22Rv1 (cell line): ENCODE results near the gene AREL1.

Experiments
- H3K27ac ChIP-seq: fragments of 450-650 bp; 2 replicates; pipeline ENCODE4 v1.5.1; 2017
- ZFX ChIP-seq: fragments of 450-650 bp; IDR thresholded peaks from 2 replicates; pipeline ENCODE4 v1.6.1; 2017; ENCODE audit warnings: antibody characterized with exemption, borderline replicate concordance
- TF ChIP-seq, protein P1 (sequence below): fragments of 450-650 bp; IDR thresholded peaks from 2 replicates; pipeline ENCODE4 v1.5.1; 2017; ENCODE audit warnings: mild to moderate bottlenecking

Gene AREL1

DNA sequence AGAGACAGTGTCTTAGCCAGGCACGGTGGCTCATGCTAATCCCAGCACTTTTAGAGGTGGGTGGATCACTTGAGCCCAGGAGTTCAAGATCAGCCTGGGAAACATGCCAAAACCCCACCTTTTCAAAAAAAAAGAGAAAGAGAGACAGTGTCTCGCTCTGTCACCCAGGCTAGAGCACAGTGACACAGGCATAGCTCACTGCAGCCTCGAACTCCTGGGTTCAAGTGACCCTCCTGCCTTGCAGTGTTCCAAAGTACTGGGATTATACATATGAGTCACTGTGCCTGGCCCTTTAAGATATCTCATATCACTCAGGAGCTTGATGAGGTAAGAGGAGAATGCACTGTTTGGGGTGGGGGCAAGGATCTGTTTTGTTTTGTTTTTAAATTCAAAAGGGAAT, 52.7 kb downstream of the AREL1 start:
- no peak overlapping the region for H3K27ac ChIP-seq
- TF ChIP-seq, protein P1, sequence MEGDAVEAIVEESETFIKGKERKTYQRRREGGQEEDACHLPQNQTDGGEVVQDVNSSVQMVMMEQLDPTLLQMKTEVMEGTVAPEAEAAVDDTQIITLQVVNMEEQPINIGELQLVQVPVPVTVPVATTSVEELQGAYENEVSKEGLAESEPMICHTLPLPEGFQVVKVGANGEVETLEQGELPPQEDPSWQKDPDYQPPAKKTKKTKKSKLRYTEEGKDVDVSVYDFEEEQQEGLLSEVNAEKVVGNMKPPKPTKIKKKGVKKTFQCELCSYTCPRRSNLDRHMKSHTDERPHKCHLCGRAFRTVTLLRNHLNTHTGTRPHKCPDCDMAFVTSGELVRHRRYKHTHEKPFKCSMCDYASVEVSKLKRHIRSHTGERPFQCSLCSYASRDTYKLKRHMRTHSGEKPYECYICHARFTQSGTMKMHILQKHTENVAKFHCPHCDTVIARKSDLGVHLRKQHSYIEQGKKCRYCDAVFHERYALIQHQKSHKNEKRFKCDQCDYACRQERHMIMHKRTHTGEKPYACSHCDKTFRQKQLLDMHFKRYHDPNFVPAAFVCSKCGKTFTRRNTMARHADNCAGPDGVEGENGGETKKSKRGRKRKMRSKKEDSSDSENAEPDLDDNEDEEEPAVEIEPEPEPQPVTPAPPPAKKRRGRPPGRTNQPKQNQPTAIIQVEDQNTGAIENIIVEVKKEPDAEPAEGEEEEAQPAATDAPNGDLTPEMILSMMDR = no peak
- no peak for TF ChIP-seq ZFX

- TF ChIP-seq, protein P1 = no peak
- TF ChIP-seq ZFX = no peak
- no peak overlapping the region for H3K27ac ChIP-seq
Observed at GRCh38 chr14:74658535-74659131, 54.2 kb downstream of the AREL1 start.

DNA sequence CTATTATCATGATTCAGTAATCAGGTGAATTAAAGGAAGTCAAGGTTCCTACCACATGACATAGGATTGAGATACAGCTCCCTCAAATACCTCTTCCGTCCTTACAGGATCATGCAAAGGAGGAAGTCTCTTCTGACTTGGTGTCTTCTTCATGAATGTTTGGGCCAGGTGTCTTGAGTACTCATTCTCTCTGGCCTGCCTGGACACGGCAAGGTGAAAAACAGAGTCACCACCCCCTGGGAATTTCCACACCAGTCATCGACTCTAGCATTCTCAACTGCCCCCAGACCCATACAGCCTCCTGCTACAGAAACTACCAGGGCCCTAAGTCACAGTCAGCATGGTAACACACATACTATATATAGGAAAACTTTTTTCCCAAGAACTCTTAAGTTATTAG, 55.9 kb downstream of the AREL1 start:
- TF ChIP-seq ZFX = no peak
- TF ChIP-seq, protein P1 = no peak
- no peak overlapping the region for H3K27ac ChIP-seq

DNA sequence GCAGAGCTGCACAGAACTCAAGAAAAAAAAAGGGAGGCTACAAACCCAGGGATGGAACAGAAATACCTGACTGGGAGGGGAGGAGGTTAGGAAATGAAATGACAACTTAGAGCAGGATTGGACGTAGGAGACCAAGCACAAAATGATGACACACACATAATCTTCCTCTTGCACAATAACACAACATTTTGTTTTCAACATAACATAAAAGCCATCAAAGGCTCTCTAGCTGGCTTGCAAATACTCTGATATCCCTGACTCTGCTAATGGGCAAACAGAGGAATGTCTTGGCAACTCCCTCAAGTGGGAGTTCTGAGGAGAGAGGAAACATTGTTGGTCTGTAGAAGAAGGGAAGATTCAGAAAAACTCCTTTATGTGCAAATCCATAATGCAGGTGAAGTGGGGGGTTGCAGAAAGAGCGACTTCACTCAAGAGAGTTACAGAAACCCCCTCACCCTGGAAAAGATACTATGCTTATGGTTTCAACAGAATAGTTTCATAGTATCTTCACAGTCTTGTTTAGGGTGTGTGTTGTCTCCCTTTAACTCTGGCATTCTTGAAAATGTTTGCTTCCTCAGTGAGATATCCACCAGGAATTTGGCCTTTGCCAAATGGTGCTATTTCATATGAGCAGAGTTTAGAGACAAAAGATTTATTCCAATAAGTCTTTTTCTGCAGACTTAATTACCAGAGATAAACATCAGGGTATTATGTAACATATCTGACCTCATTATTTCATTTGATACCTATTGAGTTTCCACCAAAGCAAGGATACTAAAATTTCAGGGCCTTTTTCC, 57.1 kb downstream of the AREL1 start:
- TF ChIP-seq ZFX = no peak
- TF ChIP-seq, protein P1 = no peak
- H3K27ac ChIP-seq = no peak overlapping the region

DNA sequence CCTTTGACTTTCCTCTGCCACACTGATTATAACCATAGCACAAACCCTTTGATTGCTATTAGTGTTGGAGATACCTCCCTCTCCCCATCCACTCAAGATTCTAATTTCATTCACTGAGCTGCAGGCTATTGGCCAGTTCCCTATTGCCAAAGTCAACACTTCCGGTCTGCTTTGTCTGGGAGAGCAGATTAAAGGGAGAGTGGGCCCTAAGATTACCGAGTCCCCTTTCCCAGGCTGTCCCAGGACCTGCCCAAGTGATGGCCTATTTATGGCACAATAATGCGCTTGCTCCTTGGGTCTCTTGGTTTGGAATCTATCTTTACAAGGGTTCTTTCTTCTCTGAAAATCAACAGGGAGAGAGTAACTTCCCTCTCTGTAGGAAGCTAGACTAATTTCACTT, 57.9 kb downstream of the AREL1 start:
- TF ChIP-seq ZFX = no peak
- H3K27ac ChIP-seq = no peak overlapping the region

DNA sequence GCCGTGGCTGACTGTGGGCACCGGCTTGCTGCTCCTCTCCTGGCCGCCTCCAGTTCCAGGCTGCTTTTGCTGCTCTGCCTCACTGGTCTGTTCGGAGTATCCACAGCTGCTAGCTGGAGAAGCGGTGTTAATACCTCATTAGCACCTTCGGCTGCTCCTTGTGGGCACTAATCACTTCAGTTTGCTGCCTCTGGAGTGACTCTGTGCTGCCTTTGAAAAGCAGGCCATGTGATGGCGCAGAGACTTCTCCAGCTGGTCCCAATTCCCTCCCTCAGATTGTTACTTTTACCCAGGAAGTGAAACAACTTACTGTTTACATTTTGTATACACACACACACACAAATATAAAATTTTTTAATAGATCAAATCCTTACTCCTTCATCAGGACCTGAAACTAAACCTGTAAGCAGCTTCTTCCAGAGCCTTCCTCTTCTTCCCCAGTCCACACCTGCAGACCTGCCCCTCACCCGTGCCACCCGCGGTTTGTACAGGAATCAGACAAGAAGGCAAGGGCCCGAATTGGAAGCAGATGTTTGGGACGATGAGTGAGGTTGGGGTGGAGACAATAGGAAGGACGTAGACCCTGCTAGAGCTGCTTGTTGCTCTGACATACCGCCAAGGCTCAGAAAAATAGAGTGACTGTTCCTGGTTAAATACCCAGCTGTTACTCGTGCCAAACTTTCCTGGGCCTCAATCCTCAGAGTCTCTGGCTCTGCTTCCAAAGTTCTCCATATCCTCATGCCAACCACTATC, 59.3 kb downstream of the AREL1 start:
- TF ChIP-seq ZFX = no peak
- TF ChIP-seq, protein P1 = no peak
- H3K27ac ChIP-seq = no peak overlapping the region

DNA sequence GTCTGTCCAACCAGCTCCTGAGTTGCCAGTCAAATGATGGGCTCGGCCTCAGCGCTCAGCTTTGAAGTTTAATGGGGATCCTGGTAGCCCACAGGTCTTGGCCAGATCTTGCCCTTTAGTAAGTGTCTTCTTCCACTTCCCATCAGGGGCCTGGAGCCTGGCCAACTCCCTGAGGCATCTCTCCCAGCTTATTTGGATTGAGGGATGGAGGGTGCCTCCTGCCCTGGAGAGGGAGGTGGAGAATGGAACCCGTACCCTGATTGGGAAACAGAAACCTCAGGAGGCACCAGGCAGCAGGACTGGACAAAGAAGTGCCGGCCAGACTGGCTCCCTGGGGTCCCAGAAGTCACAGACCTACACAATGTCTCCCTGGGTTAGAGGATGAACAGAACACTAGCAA, 60.3 kb downstream of the AREL1 start:
- no peak overlapping the region for H3K27ac ChIP-seq
- no peak for TF ChIP-seq ZFX
- TF ChIP-seq, protein P1 = no peak
